GM23338 (cell line): Measurements from ENCODE around the gene PGPEP1. TPM values are rescaled to one million over a fixed set of nuclear protein-coding genes. Genes with fewer than 3 reads are reported as not detected.

Experiments used
- ATAC-seq: fragments of 200-7000 bp; cut with Tn5 transposase; 3 replicates; pipeline ENCODE4 v1.9.1; 2020
- DNase-seq: peaks from one replicate; pipeline ENCODE4 v3.0.0-alpha.2; 2015; ENCODE audit warnings: low spot score
- H2AFZ ChIP-seq: fragments of 200-600 bp; sonication (generic); 2 replicates; pipeline ENCODE4 v1.8.0; 2016; ENCODE audit warnings: antibody characterized with exemption, mild to moderate bottlenecking, moderate library complexity
- H3F3A ChIP-seq: fragments of 200-600 bp; sonication (generic); replicated peaks from 2 replicates; pipeline ENCODE4 v1.8.0; 2017; ENCODE audit warnings: antibody characterized with exemption, mixed run types, low read depth
- H3K27ac ChIP-seq: fragments of 200-600 bp; sonication (generic); 2 replicates; pipeline ENCODE4 v1.6.1; 2016; ENCODE audit warnings: low read depth
- H3K27me3 ChIP-seq: fragments of 200-600 bp; sonication (generic); 2 replicates; pipeline ENCODE4 v1.8.0; 2016; ENCODE audit warnings: mild to moderate bottlenecking, mixed run types, moderate library complexity; ENCODE audit not compliant: insufficient read depth
- H3K36me3 ChIP-seq: fragments of 200-600 bp; sonication (generic); 2 replicates; pipeline ENCODE4 v1.8.0; 2016; ENCODE audit warnings: mild to moderate bottlenecking; ENCODE audit not compliant: insufficient read depth
- H3K4me1 ChIP-seq: fragments of 200-600 bp; sonication (generic); 2 replicates; pipeline ENCODE4 v1.8.0; 2016; ENCODE audit warnings: mild to moderate bottlenecking, moderate library complexity; ENCODE audit not compliant: insufficient read depth
- H3K4me2 ChIP-seq: fragments of 200-600 bp; sonication (generic); 2 replicates; pipeline ENCODE4 v1.7.1; 2017; ENCODE audit warnings: mixed run types
- H3K4me3 ChIP-seq: fragments of 200-600 bp; sonication (generic); 2 replicates; pipeline ENCODE4 v1.6.1; 2016; ENCODE audit warnings: mixed run types
- H3K79me2 ChIP-seq: fragments of 200-600 bp; sonication (generic); replicated peaks from 2 replicates; pipeline ENCODE4 v1.8.0; 2017; ENCODE audit warnings: mild to moderate bottlenecking; ENCODE audit not compliant: insufficient read depth
- H3K9me2 ChIP-seq: fragments of 200-600 bp; sonication (generic); 2 replicates; pipeline ENCODE4 v1.8.0; 2017; ENCODE audit not compliant: insufficient read depth
- H4K20me1 ChIP-seq: fragments of 200-600 bp; sonication (generic); replicated peaks from 2 replicates; pipeline ENCODE4 v1.8.0; 2017; ENCODE audit warnings: mild to moderate bottlenecking; ENCODE audit not compliant: insufficient read depth
- H3K27ac Mint-ChIP-seq: 2 replicates; pipeline ENCODE4 v1.8.0; 2020; ENCODE audit warnings: inconsistent platforms, mild to moderate bottlenecking, moderate library complexity, mixed read lengths
- H3K27me3 Mint-ChIP-seq: 3 replicates; pipeline ENCODE4 v1.8.0; 2022; ENCODE audit warnings: low read depth, mild to moderate bottlenecking, moderate library complexity, mixed read lengths, inconsistent platforms; ENCODE audit not compliant: insufficient read depth, poor library complexity
- H3K36me3 Mint-ChIP-seq: 3 replicates; pipeline ENCODE4 v1.8.0; 2021; ENCODE audit warnings: low read depth, mild to moderate bottlenecking, inconsistent platforms, moderate library complexity, mixed read lengths
- H3K4me1 Mint-ChIP-seq: 3 replicates; pipeline ENCODE4 v1.8.0; 2020; ENCODE audit warnings: mild to moderate bottlenecking, inconsistent platforms, mixed read lengths
- H3K4me3 Mint-ChIP-seq: 3 replicates; pipeline ENCODE4 v1.8.0; 2021; ENCODE audit warnings: moderate library complexity, mild to moderate bottlenecking, inconsistent platforms, mixed read lengths
- H3K9me3 Mint-ChIP-seq: 3 replicates; pipeline ENCODE4 v1.8.0; 2020; ENCODE audit warnings: moderate library complexity, mild to moderate bottlenecking, inconsistent platforms, mixed read lengths
- CREB1 ChIP-seq: fragments of 250-450 bp; sonication (Bioruptor Pico); IDR thresholded peaks from 2 replicates; pipeline ENCODE4 v1.5.0; 2020; ENCODE audit warnings: low read depth, mild to moderate bottlenecking, moderate library complexity
- EZH2 ChIP-seq: fragments of 200-600 bp; sonication (generic); IDR thresholded peaks from one replicate; pipeline ENCODE4 v1.8.0; 2017; ENCODE audit warnings: antibody characterized with exemption, mild to moderate bottlenecking, low read depth; ENCODE audit not compliant: unreplicated experiment
- EZH2phosphoT487 ChIP-seq: fragments of 200-600 bp; sonication (generic); IDR thresholded peaks from one replicate; pipeline ENCODE4 v1.8.1; 2018; ENCODE audit warnings: antibody characterized with exemption; ENCODE audit not compliant: unreplicated experiment
- JUNB ChIP-seq: IDR thresholded peaks from one replicate; pipeline ENCODE4 v1.6.1; 2016; ENCODE audit warnings: antibody characterized with exemption; ENCODE audit not compliant: unreplicated experiment
- NANOG ChIP-seq: IDR thresholded peaks from 2 replicates; pipeline ENCODE4 v1.6.1; 2016; ENCODE audit warnings: antibody characterized with exemption, borderline replicate concordance
- POLR2AphosphoS5 ChIP-seq: IDR thresholded peaks from 2 replicates; pipeline ENCODE4 v1.6.1; 2016; ENCODE audit warnings: antibody characterized with exemption, low read depth
- STAT1 ChIP-seq: IDR thresholded peaks from one replicate; pipeline ENCODE4 v1.6.1; 2016; ENCODE audit warnings: antibody characterized with exemption; ENCODE audit not compliant: unreplicated experiment
- ZNF114 ChIP-seq: fragments of 250-450 bp; sonication (Bioruptor Pico); IDR thresholded peaks from 2 replicates; pipeline ENCODE4 v1.5.0; 2020; ENCODE audit warnings: mild to moderate bottlenecking, moderate library complexity
- ZNF331 ChIP-seq: fragments of 250-450 bp; sonication (Bioruptor Pico); IDR thresholded peaks from 2 replicates; pipeline ENCODE4 v1.5.0; 2020; ENCODE audit warnings: low read depth, mild to moderate bottlenecking, moderate library complexity
- polyA plus RNA-seq: library from polyadenylated mRNA; unstranded; fragments of >200 nt; fragmentation: Nextera tagmentation; extraction: Ambion mirVana; gene quantifications from 2 replicates; pipeline ENCODE4 v1.2.1, GENCODE V29; 2016
- total RNA-seq: library from RNA; depleted of rRNA; stranded (reverse); fragments of >200 nt; shearing (Covaris generic); gene quantifications from 2 replicates; pipeline ENCODE4 v1.2.3, GENCODE V29; 2014
- TF ChIP-seq, protein P1 (sequence below): IDR thresholded peaks from one replicate; pipeline ENCODE4 v1.6.1; 2018; ENCODE audit warnings: antibody characterized with exemption; ENCODE audit not compliant: unreplicated experiment
- TF ChIP-seq, protein P2 (sequence below): IDR thresholded peaks from 2 replicates; pipeline ENCODE4 v1.6.1; 2016; ENCODE audit warnings: antibody characterized with exemption
- TF ChIP-seq, protein P3 (sequence below), 2 experiments: fragments of 200-600 bp in 1 of 2; sonication (generic) in 1 of 2; conservative IDR thresholded peaks; 2 replicates each; pipeline versions ENCODE4 v1.5.1 to v1.6.1; 2016 to 2017; ENCODE audit warnings: antibody characterized with exemption in 2 of 2, low read depth in 2 of 2, mild to moderate bottlenecking in 2 of 2, moderate library complexity in 1 of 2
- TF ChIP-seq, protein P4 (sequence below): fragments of 250-450 bp; sonication (Bioruptor Pico); IDR thresholded peaks from 2 replicates; pipeline ENCODE4 v1.5.0; 2020; ENCODE audit warnings: mild to moderate bottlenecking, moderate library complexity

Gene PGPEP1
- total and polyA plus RNA-seq, 2 experiments from 2014 or later, result 15.5 to 18.9 TPM

DNA sequence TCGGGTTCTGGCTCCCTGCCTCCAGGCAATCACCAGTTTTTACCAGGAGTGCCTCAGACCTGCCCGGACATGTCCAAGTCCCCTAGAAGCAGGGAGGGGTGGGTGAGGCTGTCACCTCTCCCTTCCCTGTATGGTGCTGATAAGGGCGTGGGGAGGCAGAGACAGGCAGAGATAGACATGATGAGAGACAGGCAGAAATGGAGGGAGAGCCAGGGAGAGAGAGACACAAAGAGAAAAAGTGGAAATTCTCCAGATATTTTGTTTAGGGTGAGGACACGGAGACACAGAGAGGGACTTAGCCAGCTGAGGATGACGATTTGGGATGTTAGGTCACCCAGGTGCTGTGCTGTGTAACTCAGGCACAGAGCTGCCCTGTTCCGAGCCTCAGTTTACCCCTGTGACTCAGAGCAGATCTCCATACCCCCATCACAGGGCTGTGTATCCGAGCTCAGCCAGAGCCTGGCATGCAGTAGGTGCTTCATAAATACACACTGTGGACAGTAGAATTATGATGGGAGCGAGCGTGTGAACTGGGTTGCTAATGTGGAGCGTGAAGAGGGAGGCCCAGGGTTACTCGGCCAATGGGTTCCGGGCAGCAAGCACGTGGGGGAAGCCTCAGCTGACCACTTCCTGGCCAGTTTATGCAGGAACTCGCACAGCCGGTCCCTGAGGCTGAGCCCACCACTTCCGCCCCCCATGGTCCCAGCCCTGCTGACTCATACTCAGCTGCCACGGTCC lies 33.7 kb downstream of the PGPEP1 start:
- no peaks in the 10 kb centered on the region for H3K27me3 ChIP-seq
- peaks cover 23% of the 10 kb centered on the region for H3K4me1 ChIP-seq
- H3F3A ChIP-seq, result 0 out of 2 replicates have a peak, but pooled peaks cover 22% of the 10 kb centered on the region
- ATAC-seq (peak; percentile 88), DNase-seq (peak; percentile 96)
- H3K36me3 ChIP-seq, result no peaks in the 10 kb centered on the region
- no peaks in the 10 kb centered on the region for H3K79me2 ChIP-seq
- peak overlapping the region; percentile 19; the same call in 1 of the 2 replicates for H3K4me2 ChIP-seq
- H3K4me1 Mint-ChIP-seq, result peaks cover 19% of the 10 kb centered on the region
- no peak overlapping the region for H3K4me3 ChIP-seq
- H3K27me3 Mint-ChIP-seq, result peaks cover 11% of the 10 kb centered on the region
- H3K9me2 ChIP-seq, result no peaks in the 10 kb centered on the region
- peak overlapping the region; percentile 95 for H3K27ac Mint-ChIP-seq
- H2AFZ ChIP-seq, result no peak overlapping the region; the same call in 1 of the 2 replicates
- H3K4me3 Mint-ChIP-seq, result no peak overlapping the region
- peaks cover 3% of the 10 kb centered on the region; the same call in 2 of the 3 replicates for H3K36me3 Mint-ChIP-seq
- H4K20me1 ChIP-seq, result no peaks in the 10 kb centered on the region
- peaks cover 6% of the 10 kb centered on the region; the same call in 2 of the 3 replicates for H3K9me3 Mint-ChIP-seq
- peak overlapping the region; percentile 87 for H3K27ac ChIP-seq
- TF ChIP-seq, protein P1, sequence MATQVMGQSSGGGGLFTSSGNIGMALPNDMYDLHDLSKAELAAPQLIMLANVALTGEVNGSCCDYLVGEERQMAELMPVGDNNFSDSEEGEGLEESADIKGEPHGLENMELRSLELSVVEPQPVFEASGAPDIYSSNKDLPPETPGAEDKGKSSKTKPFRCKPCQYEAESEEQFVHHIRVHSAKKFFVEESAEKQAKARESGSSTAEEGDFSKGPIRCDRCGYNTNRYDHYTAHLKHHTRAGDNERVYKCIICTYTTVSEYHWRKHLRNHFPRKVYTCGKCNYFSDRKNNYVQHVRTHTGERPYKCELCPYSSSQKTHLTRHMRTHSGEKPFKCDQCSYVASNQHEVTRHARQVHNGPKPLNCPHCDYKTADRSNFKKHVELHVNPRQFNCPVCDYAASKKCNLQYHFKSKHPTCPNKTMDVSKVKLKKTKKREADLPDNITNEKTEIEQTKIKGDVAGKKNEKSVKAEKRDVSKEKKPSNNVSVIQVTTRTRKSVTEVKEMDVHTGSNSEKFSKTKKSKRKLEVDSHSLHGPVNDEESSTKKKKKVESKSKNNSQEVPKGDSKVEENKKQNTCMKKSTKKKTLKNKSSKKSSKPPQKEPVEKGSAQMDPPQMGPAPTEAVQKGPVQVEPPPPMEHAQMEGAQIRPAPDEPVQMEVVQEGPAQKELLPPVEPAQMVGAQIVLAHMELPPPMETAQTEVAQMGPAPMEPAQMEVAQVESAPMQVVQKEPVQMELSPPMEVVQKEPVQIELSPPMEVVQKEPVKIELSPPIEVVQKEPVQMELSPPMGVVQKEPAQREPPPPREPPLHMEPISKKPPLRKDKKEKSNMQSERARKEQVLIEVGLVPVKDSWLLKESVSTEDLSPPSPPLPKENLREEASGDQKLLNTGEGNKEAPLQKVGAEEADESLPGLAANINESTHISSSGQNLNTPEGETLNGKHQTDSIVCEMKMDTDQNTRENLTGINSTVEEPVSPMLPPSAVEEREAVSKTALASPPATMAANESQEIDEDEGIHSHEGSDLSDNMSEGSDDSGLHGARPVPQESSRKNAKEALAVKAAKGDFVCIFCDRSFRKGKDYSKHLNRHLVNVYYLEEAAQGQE, result no peak
- TF ChIP-seq, protein P2, sequence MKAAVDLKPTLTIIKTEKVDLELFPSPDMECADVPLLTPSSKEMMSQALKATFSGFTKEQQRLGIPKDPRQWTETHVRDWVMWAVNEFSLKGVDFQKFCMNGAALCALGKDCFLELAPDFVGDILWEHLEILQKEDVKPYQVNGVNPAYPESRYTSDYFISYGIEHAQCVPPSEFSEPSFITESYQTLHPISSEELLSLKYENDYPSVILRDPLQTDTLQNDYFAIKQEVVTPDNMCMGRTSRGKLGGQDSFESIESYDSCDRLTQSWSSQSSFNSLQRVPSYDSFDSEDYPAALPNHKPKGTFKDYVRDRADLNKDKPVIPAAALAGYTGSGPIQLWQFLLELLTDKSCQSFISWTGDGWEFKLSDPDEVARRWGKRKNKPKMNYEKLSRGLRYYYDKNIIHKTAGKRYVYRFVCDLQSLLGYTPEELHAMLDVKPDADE, result peak; percentile 86; the same call in 1 of the 2 replicates
- TF ChIP-seq, protein P3, sequence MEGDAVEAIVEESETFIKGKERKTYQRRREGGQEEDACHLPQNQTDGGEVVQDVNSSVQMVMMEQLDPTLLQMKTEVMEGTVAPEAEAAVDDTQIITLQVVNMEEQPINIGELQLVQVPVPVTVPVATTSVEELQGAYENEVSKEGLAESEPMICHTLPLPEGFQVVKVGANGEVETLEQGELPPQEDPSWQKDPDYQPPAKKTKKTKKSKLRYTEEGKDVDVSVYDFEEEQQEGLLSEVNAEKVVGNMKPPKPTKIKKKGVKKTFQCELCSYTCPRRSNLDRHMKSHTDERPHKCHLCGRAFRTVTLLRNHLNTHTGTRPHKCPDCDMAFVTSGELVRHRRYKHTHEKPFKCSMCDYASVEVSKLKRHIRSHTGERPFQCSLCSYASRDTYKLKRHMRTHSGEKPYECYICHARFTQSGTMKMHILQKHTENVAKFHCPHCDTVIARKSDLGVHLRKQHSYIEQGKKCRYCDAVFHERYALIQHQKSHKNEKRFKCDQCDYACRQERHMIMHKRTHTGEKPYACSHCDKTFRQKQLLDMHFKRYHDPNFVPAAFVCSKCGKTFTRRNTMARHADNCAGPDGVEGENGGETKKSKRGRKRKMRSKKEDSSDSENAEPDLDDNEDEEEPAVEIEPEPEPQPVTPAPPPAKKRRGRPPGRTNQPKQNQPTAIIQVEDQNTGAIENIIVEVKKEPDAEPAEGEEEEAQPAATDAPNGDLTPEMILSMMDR (conservative IDR thresholded peaks at IDR 0.05; ENCODE audit: low read depth in 2 of 2), result no peak
- TF ChIP-seq, protein P4, sequence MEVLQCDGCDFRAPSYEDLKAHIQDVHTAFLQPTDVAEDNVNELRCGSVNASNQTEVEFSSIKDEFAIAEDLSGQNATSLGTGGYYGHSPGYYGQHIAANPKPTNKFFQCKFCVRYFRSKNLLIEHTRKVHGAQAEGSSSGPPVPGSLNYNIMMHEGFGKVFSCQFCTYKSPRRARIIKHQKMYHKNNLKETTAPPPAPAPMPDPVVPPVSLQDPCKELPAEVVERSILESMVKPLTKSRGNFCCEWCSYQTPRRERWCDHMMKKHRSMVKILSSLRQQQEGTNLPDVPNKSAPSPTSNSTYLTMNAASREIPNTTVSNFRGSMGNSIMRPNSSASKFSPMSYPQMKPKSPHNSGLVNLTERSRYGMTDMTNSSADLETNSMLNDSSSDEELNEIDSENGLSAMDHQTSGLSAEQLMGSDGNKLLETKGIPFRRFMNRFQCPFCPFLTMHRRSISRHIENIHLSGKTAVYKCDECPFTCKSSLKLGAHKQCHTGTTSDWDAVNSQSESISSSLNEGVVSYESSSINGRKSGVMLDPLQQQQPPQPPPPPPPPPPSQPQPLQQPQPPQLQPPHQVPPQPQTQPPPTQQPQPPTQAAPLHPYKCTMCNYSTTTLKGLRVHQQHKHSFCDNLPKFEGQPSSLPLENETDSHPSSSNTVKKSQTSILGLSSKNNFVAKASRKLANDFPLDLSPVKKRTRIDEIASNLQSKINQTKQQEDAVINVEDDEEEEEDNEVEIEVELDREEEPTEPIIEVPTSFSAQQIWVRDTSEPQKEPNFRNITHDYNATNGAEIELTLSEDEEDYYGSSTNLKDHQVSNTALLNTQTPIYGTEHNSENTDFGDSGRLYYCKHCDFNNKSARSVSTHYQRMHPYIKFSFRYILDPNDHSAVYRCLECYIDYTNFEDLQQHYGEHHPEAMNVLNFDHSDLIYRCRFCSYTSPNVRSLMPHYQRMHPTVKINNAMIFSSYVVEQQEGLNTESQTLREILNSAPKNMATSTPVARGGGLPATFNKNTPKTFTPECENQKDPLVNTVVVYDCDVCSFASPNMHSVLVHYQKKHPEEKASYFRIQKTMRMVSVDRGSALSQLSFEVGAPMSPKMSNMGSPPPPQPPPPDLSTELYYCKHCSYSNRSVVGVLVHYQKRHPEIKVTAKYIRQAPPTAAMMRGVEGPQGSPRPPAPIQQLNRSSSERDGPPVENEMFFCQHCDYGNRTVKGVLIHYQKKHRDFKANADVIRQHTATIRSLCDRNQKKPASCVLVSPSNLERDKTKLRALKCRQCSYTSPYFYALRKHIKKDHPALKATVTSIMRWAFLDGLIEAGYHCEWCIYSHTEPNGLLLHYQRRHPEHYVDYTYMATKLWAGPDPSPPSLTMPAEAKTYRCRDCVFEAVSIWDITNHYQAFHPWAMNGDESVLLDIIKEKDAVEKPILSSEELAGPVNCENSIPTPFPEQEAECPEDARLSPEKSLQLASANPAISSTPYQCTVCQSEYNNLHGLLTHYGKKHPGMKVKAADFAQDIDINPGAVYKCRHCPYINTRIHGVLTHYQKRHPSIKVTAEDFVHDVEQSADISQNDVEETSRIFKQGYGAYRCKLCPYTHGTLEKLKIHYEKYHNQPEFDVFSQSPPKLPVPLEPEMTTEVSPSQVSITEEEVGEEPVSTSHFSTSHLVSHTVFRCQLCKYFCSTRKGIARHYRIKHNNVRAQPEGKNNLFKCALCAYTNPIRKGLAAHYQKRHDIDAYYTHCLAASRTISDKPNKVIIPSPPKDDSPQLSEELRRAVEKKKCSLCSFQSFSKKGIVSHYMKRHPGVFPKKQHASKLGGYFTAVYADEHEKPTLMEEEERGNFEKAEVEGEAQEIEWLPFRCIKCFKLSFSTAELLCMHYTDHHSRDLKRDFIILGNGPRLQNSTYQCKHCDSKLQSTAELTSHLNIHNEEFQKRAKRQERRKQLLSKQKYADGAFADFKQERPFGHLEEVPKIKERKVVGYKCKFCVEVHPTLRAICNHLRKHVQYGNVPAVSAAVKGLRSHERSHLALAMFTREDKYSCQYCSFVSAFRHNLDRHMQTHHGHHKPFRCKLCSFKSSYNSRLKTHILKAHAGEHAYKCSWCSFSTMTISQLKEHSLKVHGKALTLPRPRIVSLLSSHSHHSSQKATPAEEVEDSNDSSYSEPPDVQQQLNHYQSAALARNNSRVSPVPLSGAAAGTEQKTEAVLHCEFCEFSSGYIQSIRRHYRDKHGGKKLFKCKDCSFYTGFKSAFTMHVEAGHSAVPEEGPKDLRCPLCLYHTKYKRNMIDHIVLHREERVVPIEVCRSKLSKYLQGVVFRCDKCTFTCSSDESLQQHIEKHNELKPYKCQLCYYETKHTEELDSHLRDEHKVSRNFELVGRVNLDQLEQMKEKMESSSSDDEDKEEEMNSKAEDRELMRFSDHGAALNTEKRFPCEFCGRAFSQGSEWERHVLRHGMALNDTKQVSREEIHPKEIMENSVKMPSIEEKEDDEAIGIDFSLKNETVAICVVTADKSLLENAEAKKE (CRISPR knock-in tag), result no peak
- TF ChIP-seq EZH2 (no peak), EZH2phosphoT487 (no peak), STAT1 (no peak), JUNB (no peak), ZNF114 (CRISPR knock-in tag) (no peak), CREB1 (no peak), ZNF331 (no peak), POLR2AphosphoS5 (0 out of 2 replicates have a peak, but pooled peaks have one; percentile 18), NANOG (no peak)
